Stimulated activated CD4-positive, alpha-beta T cell treated with anti-CD3 and anti-CD28 coated beads, Interleukin-4, amount 100 ng/mL, for 48 hours (primary cell): ENCODE measurements around the gene LNPEP.

Experiments used
- DNase-seq, 2 donors: peaks; one replicate each; pipeline ENCODE4 v3.0.0-alpha.2; 2020; ENCODE audit warnings: low read depth in 2 of 2

The LNPEP gene

GRCh38 chr5:96935559-96936430 lies at the start of gene LNPEP:
LNPEP (plus strand) TSS chr5:96936080; CDS start chr5:96936156, 76 bp downstream.
- peak; percentile 87 to 94 for DNase-seq

DNA sequence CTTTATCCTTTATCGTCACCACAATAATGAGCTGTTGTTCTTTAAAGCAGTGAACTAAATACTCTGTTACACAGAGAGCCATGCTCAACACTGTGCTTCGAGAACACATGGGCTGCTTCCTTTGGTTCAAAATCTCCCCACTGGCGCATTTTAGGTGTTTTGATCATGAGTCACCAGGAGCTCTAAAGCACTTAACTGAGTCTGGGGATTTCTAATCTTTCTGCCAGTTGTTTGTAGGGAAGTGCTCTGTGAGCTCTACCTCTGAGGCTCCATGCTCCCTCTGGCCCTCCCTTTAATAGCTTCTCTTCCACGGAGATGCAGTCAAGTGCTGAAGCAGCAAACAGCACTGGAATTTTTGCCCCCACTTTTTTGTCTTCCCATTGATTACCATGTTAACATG lies 42.5 kb upstream of the LNPEP start:
- DNase-seq, result no peak

- no peak for DNase-seq
Measured at GRCh38 chr5:96896276-96896675, 39.6 kb upstream of the LNPEP start.

DNA sequence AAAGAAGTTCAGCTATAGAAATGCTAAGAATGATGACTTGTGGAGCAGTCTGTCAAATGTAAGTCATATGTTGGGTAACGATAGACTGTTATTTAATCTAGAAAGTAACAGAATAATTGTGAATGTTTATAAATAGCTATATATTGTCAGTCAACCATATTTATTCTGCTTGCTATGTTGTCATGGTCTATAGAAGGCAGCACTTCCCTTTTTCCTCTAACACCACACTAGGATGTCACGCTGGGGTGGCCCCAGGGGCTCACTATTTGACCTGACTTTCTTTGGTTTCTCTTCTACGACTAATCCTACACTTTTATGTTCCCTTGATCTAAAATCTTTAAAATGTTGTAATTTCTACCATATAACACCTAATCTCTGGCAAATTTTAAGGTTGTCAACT lies 39.1 kb upstream of the LNPEP start:
- DNase-seq, result no peak

DNA sequence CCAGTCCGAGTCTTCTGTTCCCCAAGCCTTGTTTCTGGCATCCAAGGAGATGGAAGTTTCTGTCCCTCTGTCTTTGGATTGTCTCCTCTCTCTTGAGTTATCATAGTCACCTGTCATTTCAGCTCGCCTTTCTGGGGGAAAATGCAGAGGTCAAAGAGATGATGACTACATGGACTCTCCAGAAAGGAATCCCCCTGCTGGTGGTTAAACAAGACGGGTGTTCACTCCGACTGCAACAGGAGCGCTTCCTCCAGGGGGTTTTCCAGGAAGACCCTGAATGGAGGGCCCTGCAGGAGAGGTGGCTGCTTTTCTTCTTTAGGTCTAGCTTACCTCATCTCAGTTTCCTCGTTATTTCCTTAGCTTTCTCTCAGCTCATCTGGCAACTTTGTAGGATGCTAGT lies 34.5 kb upstream of the LNPEP start:
- DNase-seq, result no peak

DNA sequence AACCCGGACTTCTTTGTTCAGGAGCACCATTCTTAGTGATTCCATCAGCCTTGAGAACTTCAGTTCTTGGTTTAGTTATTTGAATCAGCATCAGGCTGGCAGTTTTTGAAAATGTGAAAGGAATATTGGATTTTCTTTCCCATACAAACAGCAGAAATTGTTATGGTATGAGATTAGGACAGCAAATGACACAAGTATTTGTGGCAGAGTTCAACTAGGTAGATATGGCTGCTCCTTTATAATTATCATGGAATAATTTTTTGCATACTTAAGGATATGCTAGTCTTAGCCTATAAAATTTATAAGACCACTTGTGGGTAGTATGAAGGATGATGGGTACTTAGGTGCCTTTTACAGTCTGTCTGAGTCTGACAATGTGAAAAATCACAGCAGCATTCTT lies 34.0 kb upstream of the LNPEP start:
- no peak for DNase-seq

DNA sequence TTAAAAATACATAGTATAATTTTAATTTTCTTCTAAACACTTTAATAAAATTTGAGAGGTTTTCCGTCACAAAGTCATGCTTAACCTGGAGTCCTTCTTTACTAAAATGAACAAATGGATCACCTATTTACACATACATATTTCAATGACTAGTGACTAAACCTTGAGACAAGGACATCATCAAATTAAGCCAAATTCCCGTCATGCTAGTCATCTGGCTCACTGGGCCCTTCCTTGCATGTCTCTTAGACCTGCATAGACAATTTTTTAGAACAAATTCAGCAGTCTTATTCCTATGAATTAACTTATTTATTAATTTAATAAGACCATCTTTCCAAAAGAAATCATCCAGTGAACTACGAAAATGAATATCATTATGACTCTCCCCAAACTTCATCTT lies 33.0 kb upstream of the LNPEP start:
- no peak for DNase-seq

- no peak for DNase-seq
Measured at GRCh38 chr5:96903300-96903699, 32.6 kb upstream of the LNPEP start.

- DNase-seq, result no peak
Measured at GRCh38 chr5:96904054-96904931, 31.6 kb upstream of the LNPEP start.

GRCh38 chr5:96905864-96906263 lies 30.0 kb upstream of the LNPEP start:
- DNase-seq, result no peak

- DNase-seq, result no peak
Measured at GRCh38 chr5:96909003-96909402, 26.9 kb upstream of the LNPEP start.

- DNase-seq, result no peak
Measured at GRCh38 chr5:96909435-96909834, 26.4 kb upstream of the LNPEP start.

GRCh38 chr5:96911139-96911538 lies 24.7 kb upstream of the LNPEP start:
- no peak for DNase-seq

GRCh38 chr5:96913233-96913632 lies 22.6 kb upstream of the LNPEP start:
- DNase-seq, result no peak

- no peak for DNase-seq
Measured at GRCh38 chr5:96919754-96920197, 16.1 kb upstream of the LNPEP start.

DNA sequence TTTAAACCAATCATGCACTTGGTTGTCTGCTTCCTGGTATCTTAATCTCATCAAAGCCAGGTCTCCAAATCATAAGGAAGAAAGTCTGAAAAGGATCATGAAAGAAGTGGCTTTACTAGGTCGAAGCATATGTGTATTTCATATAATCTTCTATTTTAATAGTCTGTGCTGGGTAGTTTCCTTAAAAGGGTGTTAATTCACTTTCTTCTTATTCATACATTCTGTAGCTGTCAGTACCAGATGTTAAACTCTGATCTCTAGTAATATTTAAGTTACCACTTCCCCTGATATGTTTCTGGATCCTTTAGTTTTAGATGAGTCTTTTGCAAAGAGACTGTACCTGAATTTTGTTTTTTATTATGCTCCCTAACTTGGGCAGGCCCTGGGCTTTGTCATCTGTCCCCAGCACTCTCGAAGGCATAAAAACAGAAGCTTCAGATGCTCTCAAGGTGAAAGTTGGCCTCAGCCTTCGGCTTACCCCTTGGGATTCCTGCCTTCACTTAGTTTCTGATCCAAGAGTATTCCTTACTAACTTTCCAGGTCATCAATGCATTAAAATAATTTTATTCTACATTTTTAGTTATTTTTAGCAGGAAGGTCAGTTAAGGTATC lies 15.0 kb upstream of the LNPEP start:
- no peak for DNase-seq

GRCh38 chr5:96922499-96923244 lies 13.2 kb upstream of the LNPEP start:
- DNase-seq, result no peak

- no peak for DNase-seq
Measured at GRCh38 chr5:96924016-96924443, 11.8 kb upstream of the LNPEP start.

DNA sequence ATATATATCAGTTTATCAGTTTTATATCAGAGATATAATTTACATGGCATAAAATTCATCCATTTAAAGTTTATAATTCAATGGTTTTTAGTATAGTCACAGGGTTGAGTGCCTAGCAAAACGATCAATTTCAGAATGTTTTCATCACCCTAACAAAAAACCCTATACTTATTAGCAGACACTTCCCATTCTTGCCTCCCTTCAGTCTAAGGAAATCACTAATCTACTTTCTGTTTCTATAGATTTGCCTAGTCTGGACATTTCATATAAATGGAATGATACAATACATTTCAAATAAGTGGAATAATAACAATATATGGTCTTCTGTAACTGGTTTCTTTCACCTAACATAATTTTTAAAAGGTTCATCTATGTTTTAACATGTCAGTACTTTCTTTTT lies 9.6 kb upstream of the LNPEP start:
- DNase-seq, result no peak

GRCh38 chr5:96927008-96927407 lies 8.9 kb upstream of the LNPEP start:
- DNase-seq, result no peak

DNA sequence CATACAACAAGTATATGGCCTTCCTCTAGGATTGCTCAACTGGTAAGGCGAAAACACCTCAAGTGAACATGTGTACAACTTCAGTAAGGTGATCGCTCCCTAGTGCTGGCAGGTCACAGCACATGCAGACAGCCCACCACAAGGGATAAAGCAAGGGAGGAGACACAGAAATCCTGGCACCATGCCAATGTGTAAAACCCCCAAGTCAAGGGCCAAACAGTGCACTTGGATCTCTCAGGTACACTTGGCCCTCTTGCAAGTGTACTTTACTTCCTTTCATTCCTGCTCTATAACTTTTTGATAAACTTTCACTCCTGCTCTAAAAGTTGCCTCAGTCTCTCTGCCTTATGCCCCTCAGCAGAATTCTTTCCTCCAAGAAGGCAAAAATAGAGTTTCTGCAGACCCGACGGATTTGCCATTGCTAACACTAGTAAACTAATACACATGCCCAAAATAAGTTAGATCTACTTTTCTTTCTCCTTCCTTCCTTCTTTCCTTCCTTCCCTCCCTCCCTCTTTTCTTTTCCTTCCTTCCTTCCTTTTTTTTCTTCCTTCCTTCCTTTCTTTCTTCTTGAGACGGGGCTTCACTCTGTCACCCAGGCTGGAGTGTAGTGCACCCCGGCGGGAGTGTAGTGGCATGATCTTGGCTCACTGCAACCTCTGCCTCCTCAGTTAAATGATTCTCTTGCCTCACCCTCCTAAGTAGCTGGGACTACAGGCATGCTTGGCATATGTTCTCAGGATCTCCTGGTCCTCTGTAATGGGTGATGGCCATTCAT lies 6.8 kb upstream of the LNPEP start:
- no peak for DNase-seq
